UCSD-AML1 (cell line): ENCODE data around the gene LINGO3.
"Not testable (repeated sequence)": the region's sequence is repeated elsewhere in the genome, so short reads cannot be mapped to it uniquely, and the experiment has no call there.

Experiments
- DNase-seq: peaks from one replicate; lab custom pipeline; 2025; ENCODE audit not compliant: unreplicated experiment; lab: John Stamatoyannopoulos, UW

Gene LINGO3

DNA sequence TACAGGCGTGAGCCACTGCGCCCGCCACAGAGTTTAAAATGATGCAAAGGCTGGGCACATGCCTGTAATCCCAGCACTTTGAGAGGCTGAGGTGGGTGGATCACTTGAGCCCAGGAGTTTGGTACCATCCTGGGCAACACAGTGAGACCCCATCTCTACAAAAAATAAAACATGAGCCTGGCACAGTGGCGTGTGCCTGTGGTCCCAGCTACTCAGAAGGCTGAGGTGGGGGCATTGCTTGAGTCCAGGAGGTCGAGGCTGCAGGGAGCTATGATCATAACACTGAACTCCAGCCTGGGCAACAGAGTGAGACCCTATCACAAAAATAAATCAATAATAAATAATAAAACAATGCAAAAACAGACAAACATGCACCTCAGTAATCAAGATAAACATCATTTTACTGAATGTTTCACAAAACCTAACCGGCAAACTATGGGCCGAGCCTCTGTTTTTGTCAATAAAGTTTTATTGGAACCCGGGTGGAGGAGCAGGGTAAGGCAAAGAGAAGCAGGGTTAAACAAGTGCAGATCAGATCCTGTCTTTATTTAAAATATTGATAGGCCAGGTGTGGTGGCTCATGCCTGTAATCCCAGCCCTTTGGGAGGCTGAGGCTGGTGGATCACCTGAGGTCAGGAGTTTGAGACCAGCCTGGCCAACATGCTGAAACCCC is 24.0 kb downstream of the LINGO3 start:
- DNase-seq = no peak

DNA sequence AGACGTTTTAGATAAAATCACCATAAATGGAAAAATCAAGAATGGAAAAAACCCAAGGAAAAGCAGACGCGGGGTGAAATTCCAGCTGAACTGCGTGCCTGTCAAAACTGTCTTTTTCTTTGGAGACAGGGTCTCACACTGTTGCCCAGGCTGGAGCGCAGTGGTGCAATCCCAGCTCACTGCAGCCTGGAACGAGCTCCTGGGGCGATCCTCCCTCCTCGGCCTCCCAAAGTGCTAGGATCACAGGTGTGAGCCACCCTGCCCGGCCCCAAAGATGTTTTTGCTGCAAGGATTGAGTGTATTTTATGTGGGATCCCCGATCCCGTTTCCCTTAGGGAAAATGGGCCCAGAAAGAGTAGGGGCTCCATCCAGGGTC is 25.1 kb downstream of the LINGO3 start:
- DNase-seq = no peak

DNA sequence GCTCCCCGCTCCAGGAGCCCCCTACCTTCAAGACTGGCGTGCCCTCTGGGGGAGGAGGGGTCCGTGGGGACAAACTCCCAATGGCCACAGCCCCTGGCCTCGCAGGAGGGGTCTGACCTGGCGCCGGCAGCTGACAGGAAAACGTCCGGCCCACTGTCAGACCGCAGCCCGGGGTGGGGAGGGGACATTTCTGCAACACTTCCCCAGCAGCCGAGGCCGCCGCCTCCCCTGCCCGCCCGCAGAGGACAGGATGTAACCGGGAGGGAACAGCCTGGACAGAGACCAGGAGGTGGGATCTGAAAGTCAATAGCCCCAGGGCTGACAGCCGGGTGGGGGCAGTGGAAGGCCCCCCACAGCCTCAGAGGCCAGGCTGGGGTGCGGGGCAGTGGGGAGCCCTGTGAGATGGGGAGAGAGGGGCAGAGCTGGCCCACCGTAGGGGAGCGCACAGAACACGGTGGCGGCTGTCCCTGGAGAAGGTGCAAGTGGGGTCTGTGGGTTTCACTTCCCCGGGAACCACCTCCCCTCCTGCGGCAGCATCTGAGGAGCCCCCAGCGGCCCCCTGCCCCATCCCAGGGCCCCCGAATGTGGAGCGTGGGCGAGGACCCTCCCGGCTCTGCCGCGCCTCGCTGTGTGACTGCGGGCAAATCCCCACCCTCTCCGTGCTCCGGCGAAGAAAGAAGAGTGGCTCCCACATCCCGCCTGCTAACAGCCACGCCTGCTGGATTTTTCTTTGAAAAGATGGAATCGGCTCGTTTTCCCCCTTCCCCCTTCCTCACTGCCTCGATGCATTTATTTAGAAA is 25.7 kb downstream of the LINGO3 start, which contains the start of gene PEAK3:
Gene PEAK3, minus strand, starts transcription at position 114 of the 800 bp plus-strand sequence. CDS start 1,244 bp downstream, outside the sequence.
- DNase-seq = peak; percentile 83

DNA sequence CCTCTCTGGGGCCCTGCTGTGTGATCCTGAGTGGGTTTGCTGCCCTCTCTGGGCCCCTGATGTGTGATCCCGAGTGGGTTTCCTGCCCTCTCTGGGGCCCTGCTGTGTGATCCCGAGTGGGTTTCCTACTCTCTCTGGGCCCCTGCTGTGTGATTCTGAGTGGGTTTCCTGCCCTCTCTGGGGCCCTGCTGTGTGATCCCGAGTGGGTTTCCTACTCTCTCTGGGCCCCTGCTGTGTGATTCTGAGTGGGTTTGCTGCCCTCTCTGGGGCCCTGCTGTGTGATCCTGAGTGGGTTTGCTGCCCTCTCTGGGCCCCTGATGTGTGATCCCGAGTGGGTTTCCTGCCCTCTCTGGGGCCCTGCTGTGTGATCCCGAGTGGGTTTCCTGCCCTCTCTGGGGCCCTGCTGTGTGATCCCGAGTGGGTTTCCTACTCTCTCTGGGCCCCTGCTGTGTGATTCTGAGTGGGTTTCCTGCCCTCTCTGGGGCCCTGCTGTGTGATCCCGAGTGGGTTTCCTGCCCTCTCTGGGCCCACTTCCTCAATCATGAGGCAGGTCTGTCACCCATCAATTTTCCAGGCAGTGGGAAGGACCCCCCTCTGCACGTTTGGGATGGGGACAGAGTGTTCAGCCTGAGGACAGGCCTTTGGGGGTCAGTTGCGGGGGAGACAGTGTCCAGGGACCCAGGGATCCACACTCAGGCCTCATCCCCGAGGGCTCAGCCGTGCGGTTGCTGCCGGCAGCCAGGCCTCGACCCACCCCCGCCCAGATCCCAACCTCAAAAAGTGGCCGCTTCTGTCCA is 26.5 kb downstream of the LINGO3 start:
- not testable (repeated sequence) for DNase-seq

DNA sequence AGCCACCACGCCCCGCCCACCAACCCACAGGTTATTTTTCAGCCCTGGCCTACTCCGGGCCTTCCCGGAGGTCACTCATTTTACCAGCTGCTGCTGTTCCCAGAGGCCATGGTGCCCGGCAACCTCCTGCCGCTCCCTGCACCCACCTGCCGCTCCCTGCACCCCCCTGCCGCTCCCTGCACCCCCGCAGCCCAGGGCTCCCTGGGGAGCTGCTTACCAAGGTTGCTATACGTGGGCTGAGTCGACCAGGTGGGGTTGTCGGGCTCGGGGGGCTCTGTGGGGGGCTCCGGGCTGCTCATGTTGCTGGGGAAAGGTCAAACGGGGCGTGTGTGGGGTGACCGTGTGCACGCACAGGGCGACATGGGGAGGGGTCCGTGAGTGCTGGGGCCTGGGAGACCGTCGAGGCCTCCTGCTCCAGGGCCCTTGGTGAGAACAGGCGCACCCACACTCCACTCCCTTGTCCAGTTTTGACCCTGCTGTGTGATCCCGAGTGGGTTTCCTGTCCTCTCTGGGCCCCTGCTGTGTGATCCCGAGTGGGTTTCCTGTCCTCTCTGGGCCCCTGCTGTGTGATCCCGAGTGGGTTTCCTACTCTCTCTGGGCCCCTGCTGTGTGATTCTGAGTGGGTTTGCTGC is 27.2 kb downstream of the LINGO3 start:
- DNase-seq = no peak

DNA sequence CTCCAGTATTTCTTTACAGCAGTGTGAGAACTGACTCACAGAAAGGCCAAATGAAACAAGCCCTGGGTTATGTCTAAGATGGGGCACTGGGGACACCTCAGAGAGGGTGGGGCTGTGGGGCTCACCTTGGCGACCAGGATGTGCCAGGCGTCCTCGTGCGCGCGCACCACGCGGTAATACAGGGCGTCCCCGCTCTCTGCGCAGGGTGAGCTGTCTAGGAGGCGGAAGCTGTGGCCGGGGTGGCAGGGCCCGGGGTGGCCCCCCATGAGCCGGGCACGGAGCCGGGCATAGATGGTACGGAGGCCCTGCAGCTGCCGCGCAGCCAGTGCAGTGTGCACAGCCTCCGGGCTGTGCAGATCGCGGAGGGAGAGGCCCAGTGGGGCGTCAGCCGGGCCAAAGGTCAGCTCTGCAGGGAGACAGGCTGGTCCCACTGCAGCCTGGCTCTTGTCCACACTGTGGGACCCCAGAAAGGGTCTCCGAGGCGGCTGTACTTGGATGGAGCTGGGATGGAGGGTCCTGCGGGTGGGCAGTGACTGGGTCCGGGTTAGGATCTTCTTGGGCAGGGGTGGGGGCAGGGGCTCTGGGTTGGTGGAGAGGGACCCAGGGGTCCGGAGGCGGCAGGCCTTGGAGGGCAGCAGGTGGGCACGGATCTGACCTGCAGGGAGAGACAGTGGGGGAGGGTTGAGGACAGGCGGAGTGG is 29.3 kb downstream of the LINGO3 start:
- no peak for DNase-seq

DNA sequence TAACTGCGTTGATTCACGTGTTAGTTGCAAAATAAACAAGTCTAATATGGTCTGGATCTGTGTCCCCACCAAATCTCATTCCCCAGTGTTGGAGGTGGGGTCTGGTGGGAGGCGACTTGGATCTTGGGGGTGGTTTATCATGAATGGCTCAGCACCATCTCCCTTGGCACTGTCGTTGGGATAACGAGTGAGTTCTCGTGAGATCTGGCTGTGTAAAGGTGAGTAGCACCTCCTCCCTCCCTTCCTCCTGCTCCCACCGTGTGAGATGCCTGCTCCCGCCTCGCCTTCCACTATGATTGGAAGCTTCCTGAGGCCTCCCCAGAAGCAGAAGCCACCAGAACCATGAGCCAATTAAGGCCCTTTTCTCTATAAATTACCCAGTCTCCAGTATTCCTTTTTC is 30.8 kb downstream of the LINGO3 start:
- DNase-seq = no peak

DNA sequence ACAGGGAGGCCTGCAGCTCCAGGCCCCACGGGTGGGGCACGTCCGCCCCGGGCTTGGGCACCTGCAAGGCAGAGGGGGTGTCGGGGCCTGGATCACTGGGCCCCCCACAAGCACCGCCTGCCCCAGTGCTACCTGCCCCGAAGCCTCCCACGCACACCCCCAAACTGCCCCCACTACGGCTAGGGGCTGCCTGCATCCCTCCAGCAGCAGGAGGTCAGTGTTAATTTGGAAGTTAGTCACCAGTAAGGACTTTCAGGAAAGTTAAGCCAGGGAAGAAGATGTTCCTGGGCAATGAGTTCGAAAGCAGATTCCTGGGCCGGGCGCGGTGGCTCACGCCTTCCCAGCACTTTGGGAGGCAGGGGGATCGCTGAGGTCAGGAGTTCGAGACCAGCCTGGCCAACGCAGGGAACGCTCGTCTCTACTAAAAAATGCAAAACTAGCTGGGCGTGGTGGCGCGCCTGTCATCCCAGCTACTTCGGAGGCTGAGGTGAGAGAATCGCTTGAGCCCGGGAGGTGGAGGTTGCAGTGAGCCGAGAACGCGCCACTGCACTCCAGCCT is 31.4 kb downstream of the LINGO3 start:
- no peak for DNase-seq

DNA sequence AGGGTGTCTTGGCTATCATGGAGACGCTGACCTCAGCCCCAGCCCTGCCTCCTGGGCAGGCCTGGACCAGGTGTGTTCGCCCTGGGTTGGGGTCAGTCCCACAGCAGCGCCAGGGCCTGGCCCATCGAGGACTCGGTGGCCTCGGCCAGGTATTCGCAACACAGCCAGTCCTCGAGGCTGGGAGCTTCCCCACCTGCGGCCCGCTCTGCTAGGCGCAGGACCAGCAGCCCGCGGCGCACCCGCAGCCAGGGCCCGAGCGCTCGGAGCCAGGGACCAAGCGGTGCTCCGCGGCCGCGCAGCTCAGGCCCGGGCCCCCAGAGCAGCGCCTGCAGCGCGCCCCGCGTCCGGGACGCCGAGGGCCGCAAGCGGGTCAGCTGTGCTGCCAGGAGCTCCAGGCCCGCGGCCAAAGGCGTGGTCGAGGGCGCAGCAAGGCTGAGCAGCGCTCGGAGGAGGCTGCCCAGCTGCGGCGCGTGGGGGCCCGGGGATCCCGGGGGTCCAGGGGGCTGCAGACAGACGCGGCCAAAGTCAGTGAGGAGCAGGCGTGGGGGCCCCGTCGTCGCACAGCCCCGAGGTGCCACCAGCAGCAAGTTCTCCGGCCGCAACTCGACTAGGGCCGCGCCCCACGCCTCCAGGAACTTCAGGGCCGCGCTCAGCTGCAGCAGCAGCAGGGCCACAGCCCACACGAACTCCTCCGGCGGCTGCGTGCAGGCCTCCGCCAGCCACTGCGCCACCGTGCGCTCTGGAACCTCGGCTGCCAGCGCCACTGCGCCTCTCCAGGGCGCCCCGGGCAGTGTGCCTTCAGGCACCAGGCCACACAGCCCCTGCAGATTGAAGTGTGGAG is 32.1 kb downstream of the LINGO3 start:
- no peak for DNase-seq

DNA sequence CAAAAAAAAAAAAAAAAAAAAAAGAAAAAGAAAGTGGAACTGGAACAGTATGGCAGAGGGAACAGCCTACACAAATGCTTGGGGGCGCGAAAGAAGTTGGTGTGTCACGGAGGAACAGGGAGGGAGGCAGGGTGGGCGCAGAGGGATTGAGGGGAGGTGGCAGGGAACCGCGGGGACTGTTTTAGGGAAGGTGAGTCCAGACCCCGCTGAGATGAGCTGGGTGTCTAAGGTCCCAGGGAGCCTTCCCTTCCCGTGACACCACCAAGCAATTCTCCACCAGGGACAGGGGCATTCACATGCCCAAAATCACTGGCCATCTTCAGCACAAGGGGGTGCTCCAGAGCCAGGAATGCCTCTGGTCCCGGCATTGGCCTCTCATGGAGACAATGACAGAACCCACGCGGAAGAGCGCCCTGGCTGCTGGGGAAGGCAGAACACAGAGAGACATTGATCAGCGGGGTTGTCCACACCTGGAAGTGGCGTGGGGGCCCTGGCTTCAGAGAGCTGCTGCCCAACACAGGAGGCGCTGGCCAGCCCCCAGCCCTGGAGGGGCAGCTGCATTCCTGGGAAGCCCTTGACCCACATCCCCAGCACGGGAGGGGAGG is 32.9 kb downstream of the LINGO3 start:
- DNase-seq = peak; percentile 77

DNA sequence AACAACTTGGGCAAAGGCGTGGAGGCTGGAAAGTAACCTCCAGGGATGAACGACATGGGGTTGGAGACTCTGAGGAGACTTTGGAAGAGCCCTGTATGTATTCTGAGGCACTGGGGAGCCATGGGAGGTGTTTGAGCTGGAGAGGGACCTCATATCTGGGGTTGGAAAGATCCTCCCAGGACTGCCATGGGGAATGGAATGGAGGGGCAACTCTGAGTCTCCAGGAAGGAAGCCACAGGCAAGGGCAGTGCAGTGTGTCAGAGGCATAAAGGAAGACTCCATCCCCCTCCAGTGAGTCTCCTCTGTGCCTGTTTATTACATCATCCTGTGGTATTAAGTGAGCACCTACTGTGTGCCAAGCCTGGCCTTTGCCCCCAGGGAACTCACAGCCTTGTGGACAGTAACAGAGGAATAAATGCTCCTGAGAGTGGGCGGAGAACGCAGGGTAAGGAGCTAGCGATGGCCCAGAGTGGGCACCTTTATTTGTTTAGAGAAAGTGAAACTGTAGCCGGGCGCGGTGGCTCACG is 33.7 kb downstream of the LINGO3 start:
- no peak for DNase-seq

DNA sequence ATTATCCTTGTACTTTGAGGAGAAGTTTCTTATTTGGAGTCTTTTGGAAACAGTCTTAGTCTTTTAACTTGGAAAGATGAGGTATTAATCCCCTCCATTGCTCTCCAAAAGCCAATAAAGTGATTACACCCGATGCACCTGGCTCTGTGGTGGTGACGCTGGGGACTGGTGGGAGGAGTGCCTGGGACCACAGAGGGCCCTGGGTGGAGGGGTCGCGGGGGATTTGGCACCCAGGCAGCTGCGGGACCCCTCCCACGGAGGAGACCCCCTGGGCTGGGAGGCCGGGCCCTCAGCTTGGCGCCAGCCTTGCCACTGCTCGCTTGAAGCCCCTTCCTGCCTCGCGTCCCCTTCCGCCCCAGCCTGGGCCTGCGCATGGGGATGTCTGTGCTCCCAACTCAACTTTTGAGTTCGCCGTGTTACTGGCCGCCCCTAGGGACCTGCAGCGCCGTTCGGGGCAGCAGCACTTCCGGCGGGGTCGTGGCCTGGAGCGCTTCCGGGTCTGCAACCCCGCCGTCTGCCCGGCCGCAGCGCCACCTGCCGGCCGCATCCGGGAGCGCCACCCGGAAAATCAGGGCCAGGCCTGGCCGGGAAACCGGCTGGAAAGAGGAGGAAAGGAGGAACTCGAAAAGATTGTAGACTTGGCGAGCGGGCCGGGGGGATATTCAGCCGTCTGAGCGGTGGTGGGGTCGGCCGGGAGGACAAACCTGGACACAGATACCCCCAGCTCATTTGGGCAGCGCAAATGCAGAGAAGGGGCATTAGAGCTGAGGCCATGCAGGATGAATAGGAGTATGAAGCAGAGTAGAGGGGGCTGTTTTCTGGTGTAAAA is 34.4 kb downstream of the LINGO3 start:
- DNase-seq = peak; percentile 89

DNA sequence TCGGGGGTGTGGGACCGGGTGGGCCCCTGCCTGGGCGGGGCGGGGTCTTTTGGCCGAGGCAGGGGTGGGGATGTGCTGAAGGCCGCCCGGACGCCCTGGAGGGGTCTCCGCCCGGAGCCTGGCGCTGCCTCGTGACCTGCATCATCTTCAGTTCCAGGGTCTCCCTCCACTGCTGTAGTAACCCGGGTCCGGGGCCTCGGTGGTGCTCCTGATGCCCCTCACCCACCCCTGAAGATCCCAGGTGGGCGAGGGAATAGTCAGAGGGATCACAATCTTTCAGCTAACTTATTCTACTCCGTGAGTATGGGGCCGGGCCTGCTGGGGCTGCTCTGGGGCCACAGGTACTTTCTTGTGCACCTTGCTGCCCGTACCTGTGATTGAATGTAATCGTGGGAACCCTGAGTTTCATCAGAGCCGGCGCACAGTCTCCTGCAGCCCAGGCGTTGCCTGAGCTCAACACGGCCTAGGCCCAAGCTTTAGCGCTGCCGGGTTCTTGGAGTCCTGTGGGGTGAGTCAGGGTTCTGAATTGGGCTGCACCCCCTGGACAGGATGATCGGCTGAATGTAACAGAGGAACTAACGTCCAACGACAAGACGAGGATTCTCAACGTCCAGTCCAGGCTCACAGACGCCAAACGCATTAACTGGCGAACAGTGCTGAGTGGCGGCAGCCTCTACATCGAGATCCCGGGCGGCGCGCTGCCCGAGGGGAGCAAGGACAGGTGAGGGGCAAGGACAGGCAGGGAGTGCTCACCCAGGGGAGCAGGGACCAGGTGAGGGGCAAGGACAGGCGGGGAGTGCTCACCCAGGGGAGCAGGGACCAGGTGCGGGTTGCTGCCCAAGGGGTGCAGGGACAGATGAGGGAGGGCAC is 36.5 kb downstream of the LINGO3 start:
- DNase-seq = no peak

DNA sequence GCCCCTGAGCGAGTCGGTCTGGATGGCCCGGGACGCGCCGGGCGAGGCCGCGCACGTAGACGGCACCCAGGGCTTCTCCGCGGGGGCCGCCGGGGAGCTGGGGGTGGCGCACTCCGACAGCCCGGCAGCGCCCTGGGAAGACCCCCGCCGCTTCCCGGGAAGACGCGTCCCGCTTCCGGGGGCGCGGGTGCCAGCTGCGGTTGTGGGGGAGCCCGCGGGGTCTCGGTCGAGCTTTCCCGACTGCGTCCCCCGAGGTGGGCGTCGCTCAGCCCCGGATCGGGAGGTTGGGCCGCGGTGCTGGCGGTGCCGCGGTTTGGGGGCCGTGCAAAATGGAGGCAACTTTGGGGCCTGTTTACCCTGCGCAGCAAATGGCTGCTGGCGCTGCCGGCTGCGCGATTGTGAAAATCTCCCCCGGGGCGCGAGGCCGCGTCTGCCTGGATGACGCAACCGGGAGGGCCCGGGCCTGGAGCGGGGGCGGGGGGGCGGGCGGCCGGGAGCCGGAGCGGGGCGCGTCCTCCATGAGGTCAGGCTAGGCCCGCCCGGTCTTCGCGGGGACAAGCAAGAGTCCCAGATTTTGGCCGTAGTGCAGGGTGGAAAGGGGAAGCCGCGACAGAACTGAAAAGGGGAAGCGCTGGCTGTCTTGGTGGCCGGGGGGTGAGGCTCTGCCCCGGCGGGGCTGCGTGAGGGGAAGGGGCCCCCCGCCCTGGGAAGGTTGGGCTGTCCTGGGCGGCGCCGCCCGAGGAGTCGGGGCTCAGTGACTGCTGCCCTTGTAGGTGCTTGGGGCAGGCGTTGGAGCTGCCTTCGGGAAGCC is 37.3 kb downstream of the LINGO3 start:
- peak; percentile 57 for DNase-seq

DNA sequence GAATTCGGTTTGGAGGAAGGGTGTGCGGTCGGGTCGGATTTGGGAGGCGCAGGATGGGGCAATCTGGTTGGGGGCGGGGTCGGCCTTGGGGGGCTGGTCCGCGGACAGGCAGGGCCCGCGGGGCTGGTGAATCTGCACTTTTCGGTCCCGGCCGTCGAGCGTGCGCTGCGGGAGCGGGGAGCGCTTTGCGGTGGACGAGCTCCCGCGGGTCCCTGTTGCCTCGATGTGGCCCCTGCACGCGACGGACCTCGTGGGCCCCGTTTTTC is 37.9 kb downstream of the LINGO3 start:
- no peak for DNase-seq
